H1 (cell line): ENCODE measurements around the gene NCAM1. TPM values are rescaled to one million over a fixed set of nuclear protein-coding genes. Genes with fewer than 3 reads are reported as not detected.

Experiments used
- CTCF ChIA-PET: fragments of 300-600 bp; sonication (Branson Sonifier 250); formaldehyde crosslinking; loops from one replicate; lab custom pipeline; 2021; ENCODE audit not compliant: partially characterized antibody; lab: Charles Lee
- POLR2A ChIA-PET: fragments of 300-600 bp; sonication (Branson Sonifier 250); formaldehyde crosslinking; loops from one replicate; lab custom pipeline; 2021; ENCODE audit warnings: inconsistent platforms; ENCODE audit not compliant: partially characterized antibody; lab: Charles Lee
- DNase-seq, 2 experiments: peaks; one replicate each; pipeline versions ENCODE4 v3.0.0 to v3.0.0-alpha.2; 2010 to 2022; ENCODE audit warnings: low spot score in 2 of 2, low read depth in 1 of 2, mixed read lengths in 1 of 2
- FAIRE-seq: peaks from 2 replicates; lab custom pipeline; 2011; peaks lifted over from hg19 to GRCh38; lab: Jason Lieb, UNC
- H2AFZ ChIP-seq: 2 replicates; pipeline ENCODE4 v1.8.1; 2012; ENCODE audit warnings: low read length, inconsistent platforms
- H2AK5ac ChIP-seq: 2 replicates; pipeline ENCODE4 v1.6.1; 2013; ENCODE audit warnings: low read depth, low read length
- H2BK120ac ChIP-seq: replicated peaks from 2 replicates; pipeline ENCODE3; 2013; ENCODE audit warnings: low read depth, low read length, inconsistent platforms
- H2BK12ac ChIP-seq: 2 replicates; pipeline ENCODE4 v1.6.1; 2013; ENCODE audit warnings: low read depth, low read length
- H2BK15ac ChIP-seq: 2 replicates; pipeline ENCODE4 v1.6.1; 2013; ENCODE audit warnings: low read length
- H2BK20ac ChIP-seq: 2 replicates; pipeline ENCODE4 v1.6.1; 2013; ENCODE audit warnings: low read length
- H2BK5ac ChIP-seq: 2 replicates; pipeline ENCODE4 v1.6.1; 2013; ENCODE audit warnings: low read depth, low read length
- H3K14ac ChIP-seq: 2 replicates; pipeline ENCODE4 v1.6.1; 2013; ENCODE audit warnings: inconsistent platforms; ENCODE audit not compliant: insufficient read length
- H3K18ac ChIP-seq: 2 replicates; pipeline ENCODE4 v1.6.1; 2013; ENCODE audit warnings: low read length; ENCODE audit errors: extremely low read depth
- H3K23ac ChIP-seq: 2 replicates; pipeline ENCODE4 v1.6.1; 2013; ENCODE audit warnings: inconsistent platforms; ENCODE audit not compliant: insufficient read length
- H3K23me2 ChIP-seq: 2 replicates; pipeline ENCODE4 v1.6.1; 2013; ENCODE audit warnings: low read depth, low read length
- H3K27ac ChIP-seq: 2 replicates; pipeline ENCODE4 v1.6.1; 2011; ENCODE audit warnings: low read depth, low read length, inconsistent platforms
- H3K27me3 ChIP-seq, 4 experiments: replicated peaks in 1 of 4; 1 replicate in 1 of 4; 2 replicates in 3 of 4; pipeline versions ENCODE4 v1.6.1 to v1.8.1; 2011 to 2013; ENCODE audit warnings: low read length in 3 of 4, mild to moderate bottlenecking in 3 of 4, inconsistent platforms in 2 of 4, mixed read lengths in 2 of 4, moderate library complexity in 1 of 4; ENCODE audit not compliant: control insufficient read depth in 3 of 4, insufficient read depth in 3 of 4; ENCODE audit errors: extremely low read depth in 1 of 4
- H3K36me3 ChIP-seq, 4 experiments: 2 replicates each; pipeline versions ENCODE4 v1.6.1 to v1.8.1; 2011 to 2013; ENCODE audit warnings: mild to moderate bottlenecking in 4 of 4, low read length in 3 of 4, moderate library complexity in 2 of 4, control low read depth in 1 of 4, inconsistent platforms in 1 of 4; ENCODE audit not compliant: insufficient read depth in 4 of 4, control insufficient read depth in 2 of 4
- H3K4ac ChIP-seq: replicated peaks from 2 replicates; pipeline ENCODE3; 2013; ENCODE audit warnings: low read length, low read depth, mixed read lengths, inconsistent platforms; ENCODE audit not compliant: insufficient read length
- H3K4me1 ChIP-seq, 4 experiments: replicated peaks in 1 of 4; 1 replicate in 1 of 4; 2 replicates in 3 of 4; pipeline versions ENCODE4 v1.6.1 to v1.8.1; 2011 to 2013; ENCODE audit warnings: low read length in 3 of 4, inconsistent platforms in 2 of 4, mixed read lengths in 1 of 4; ENCODE audit not compliant: insufficient read depth in 4 of 4, control insufficient read depth in 3 of 4
- H3K4me2 ChIP-seq, 2 experiments: 2 replicates each; pipeline versions ENCODE4 v1.6.1 to v1.8.1; 2011 to 2013; ENCODE audit warnings: low read depth in 2 of 2, low read length in 2 of 2, control low read depth in 1 of 2, inconsistent platforms in 1 of 2, mild to moderate bottlenecking in 1 of 2; ENCODE audit not compliant: insufficient read depth in 1 of 2
- H3K4me3 ChIP-seq, 4 experiments: fragments of 200-600, 300-600 bp in 1 of 4; sonication (generic), shearing (Covaris generic), sonication (Bioruptor Twin) in 1 of 4; 2 replicates each; pipeline versions ENCODE4 v1.5.1 to v1.8.1; 2011 to 2016; ENCODE audit warnings: low read length in 4 of 4, low read depth in 3 of 4, control low read depth in 2 of 4, inconsistent platforms in 2 of 4, mild to moderate bottlenecking in 2 of 4, mixed read lengths in 1 of 4, moderate library complexity in 1 of 4; ENCODE audit not compliant: insufficient read depth in 2 of 4; ENCODE audit errors: extremely low read depth in 1 of 4
- H3K56ac ChIP-seq: replicated peaks from 2 replicates; pipeline ENCODE3; 2013; ENCODE audit warnings: low read depth, mild to moderate bottlenecking, mixed read lengths, low read length, inconsistent platforms; ENCODE audit not compliant: insufficient read length
- H3K79me1 ChIP-seq: 2 replicates; pipeline ENCODE4 v1.6.1; 2013; ENCODE audit warnings: low read depth, low read length, control low read depth
- H3K79me2 ChIP-seq, 2 experiments: 2 replicates each; pipeline versions ENCODE4 v1.6.1 to v1.8.1; 2012 to 2013; ENCODE audit warnings: low read length in 2 of 2, mild to moderate bottlenecking in 2 of 2, inconsistent platforms in 1 of 2; ENCODE audit not compliant: insufficient read depth in 2 of 2, control insufficient read depth in 1 of 2
- H3K9ac ChIP-seq, 4 experiments: replicated peaks in 1 of 4; 1 replicate in 1 of 4; 2 replicates in 3 of 4; pipeline versions ENCODE4 v1.6.1 to v1.8.1; 2011 to 2013; ENCODE audit warnings: low read depth in 3 of 4, low read length in 3 of 4, control low read depth in 2 of 4, mild to moderate bottlenecking in 2 of 4, moderate library complexity in 2 of 4, inconsistent platforms in 1 of 4; ENCODE audit errors: extremely low read depth in 1 of 4
- H3K9me3 ChIP-seq, 2 experiments: 2 replicates each; pipeline versions ENCODE4 v1.6.1 to v1.8.1; 2012 to 2013; ENCODE audit warnings: mild to moderate bottlenecking in 2 of 2, moderate library complexity in 2 of 2, control low read depth in 1 of 2, inconsistent platforms in 1 of 2, low read depth in 1 of 2, low read length in 1 of 2, mixed read lengths in 1 of 2; ENCODE audit not compliant: insufficient read depth in 2 of 2
- H4K20me1 ChIP-seq, 2 experiments: replicated peaks in 1 of 2; 2 replicates each; pipeline versions ENCODE3 to v1.8.1; 2011 to 2013; ENCODE audit warnings: inconsistent platforms in 2 of 2, low read length in 2 of 2, mild to moderate bottlenecking in 1 of 2; ENCODE audit not compliant: insufficient read depth in 2 of 2, control insufficient read depth in 1 of 2
- H4K5ac ChIP-seq: 2 replicates; pipeline ENCODE4 v1.6.1; 2013; ENCODE audit warnings: low read length, low read depth, mixed read lengths, inconsistent platforms; ENCODE audit not compliant: insufficient read length
- H4K8ac ChIP-seq: 2 replicates; pipeline ENCODE4 v1.8.0; 2013; ENCODE audit warnings: mild to moderate bottlenecking, moderate library complexity, low read length, inconsistent platforms; ENCODE audit not compliant: insufficient read depth; ENCODE audit errors: extremely low read depth
- H4K91ac ChIP-seq: replicated peaks from 2 replicates; pipeline ENCODE3; 2013; ENCODE audit warnings: low read length, mixed read lengths, inconsistent platforms; ENCODE audit not compliant: insufficient read length
- JUN ChIP-seq: IDR thresholded peaks from 2 replicates; pipeline ENCODE4 v1.6.1; 2011; ENCODE audit warnings: low read depth, mild to moderate bottlenecking, improper control_type of control experiment, low read length
- KDM5A ChIP-seq: fragments of 200-600 bp; IDR thresholded peaks from 2 replicates; pipeline ENCODE4 v1.7.1; 2012; ENCODE audit warnings: mild to moderate bottlenecking, low read length, inconsistent platforms, mixed read lengths
- SIN3A ChIP-seq, 2 experiments: IDR thresholded peaks in 1 of 2; conservative IDR thresholded peaks in 1 of 2; 2 replicates each; pipeline ENCODE4 v1.6.1; 2011 to 2012; ENCODE audit warnings: low read length in 2 of 2, improper control_type of control experiment in 1 of 2, low read depth in 1 of 2, mild to moderate bottlenecking in 1 of 2
- SIX5 ChIP-seq: IDR thresholded peaks from 2 replicates; pipeline ENCODE4 v1.6.1; 2011; ENCODE audit warnings: mild to moderate bottlenecking, low read depth, low read length
- SP1 ChIP-seq: IDR thresholded peaks from 2 replicates; pipeline ENCODE4 v1.6.1; 2011; ENCODE audit warnings: low read depth, low read length
- ZNF274 ChIP-seq: IDR thresholded peaks from 2 replicates; pipeline ENCODE4 v1.7.0; 2012; ENCODE audit warnings: low read length, borderline replicate concordance; ENCODE audit errors: extremely low read depth
- WGBS, 2 experiments: shearing (Covaris generic) in 1 of 2; methylation state at CpG; one replicate each; pipeline versions ENCODE4 v1.1.6 to v1.1.7; 2013 to 2015; ENCODE audit warnings: low lambda C conversion rate in 2 of 2, mixed read lengths in 2 of 2, inconsistent platforms in 1 of 2, low coverage in 1 of 2, missing lambda C conversion rate in 1 of 2; ENCODE audit not compliant: insufficient replicate concordance in 2 of 2, insufficient coverage in 1 of 2, insufficient read length in 1 of 2; ENCODE audit errors: extremely low coverage in 1 of 2, missing lambda C conversion rate in 1 of 2; 5-methylcytosine and 5-hydroxymethylcytosine counted together
- polyA plus RNA-seq, 7 experiments: library from polyadenylated mRNA; depleted of rRNA in 3 of 7; stranded (reverse) in 5 of 7; unstranded in 2 of 7; fragments of >200 nt in 5 of 7; fragments of 200-250 nt in 2 of 7; gene quantifications; 1 replicate in 5 of 7; 2 replicates in 1 of 7; 4 replicates in 1 of 7; pipeline versions ENCODE4 v1.2.1 to v1.2.3, GENCODE V29; 2011 to 2013; ENCODE audit warnings: missing spikeins in 2 of 7, mixed read lengths in 2 of 7
- total RNA-seq: library from RNA; stranded (reverse); fragmentation: NEBNext Ultra II Directional; extraction: Animal tissue kit (Norgen Biotek cat#: 25700); gene quantifications from 2 replicates; pipeline ENCODE4 v1.2.1, GENCODE V29; 2021
- TF ChIP-seq, protein P1 (sequence below): IDR thresholded peaks from 2 replicates; pipeline ENCODE4 v1.6.1; 2012; ENCODE audit warnings: inconsistent platforms

The NCAM1 gene
- total and polyA plus RNA-seq, 2 of the 8 experiments (the other 6 are each of a cell fraction or from before 2014, with no cell fraction given) = 3.1 to 4.3 TPM

DNA sequence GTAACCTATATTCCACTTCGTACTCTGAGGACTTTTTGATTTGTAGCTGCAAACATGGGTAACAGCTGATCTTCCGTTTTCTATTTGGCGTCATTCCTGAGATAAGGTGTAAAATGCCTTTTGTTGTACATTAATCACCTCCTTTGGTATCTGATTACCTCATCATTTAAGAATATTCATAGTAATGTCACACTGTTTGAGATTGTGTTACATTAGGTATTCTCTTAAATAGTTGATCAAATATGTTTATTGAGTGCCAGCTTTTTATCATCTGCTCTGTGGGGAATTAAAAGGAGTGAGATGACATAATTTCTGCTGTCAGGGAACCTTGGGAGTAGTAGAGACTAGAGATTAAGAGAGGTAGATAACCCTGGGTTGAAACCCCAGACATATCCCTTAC, 5.9 kb downstream of the NCAM1 start:
- H3K79me2 ChIP-seq = no peaks in the 10 kb centered on the region

More for the DNA sequence above, 5.9 kb downstream of the NCAM1 start:
- Histone ChIP-seq H3K79me1 (no peaks in the 10 kb centered on the region), H4K8ac (no peak overlapping the region), H3K4me1 (peaks cover 0 to 6% (median 2%) of the 10 kb centered on the region in 4 experiments; a peak in 2 of 7 replicates), H4K5ac (no peak overlapping the region), H3K56ac (no peak overlapping the region), H2AFZ (no peak overlapping the region), H2BK12ac (no peak overlapping the region), H4K20me1 (peaks cover 0 to 5% of the 10 kb centered on the region in 2 experiments), H3K36me3 (no peaks in the 10 kb centered on the region), H2BK20ac (no peak overlapping the region), H3K14ac (no peak overlapping the region), H3K18ac (no peak overlapping the region), H3K4ac (no peak overlapping the region), H3K4me3 (no peak overlapping the region), H2BK120ac (no peak overlapping the region), H2AK5ac (no peak overlapping the region), H2BK15ac (no peak overlapping the region), H3K4me2 (no peak overlapping the region), H3K27me3 (peaks cover 5 to 17% (median 16%) of the 10 kb centered on the region in 4 experiments), H4K91ac (no peak overlapping the region), H3K9me3 (no peaks in the 10 kb centered on the region), H3K23me2 (peaks cover 12% of the 10 kb centered on the region; the same call in 1 of the 2 replicates), H3K23ac (no peak overlapping the region), H3K27ac (no peak overlapping the region), H2BK5ac (no peak overlapping the region), H3K9ac (no peak overlapping the region)
- no peak for TF ChIP-seq SIX5
- TF ChIP-seq ZNF274 = no peak
- no peak for TF ChIP-seq JUN
- TF ChIP-seq KDM5A = no peak
- no peak for TF ChIP-seq SP1
- TF ChIP-seq SIN3A (conservative IDR thresholded peaks at IDR 0.05 in 1 of 2, IDR thresholded peaks at IDR 0.05 in 1 of 2; ENCODE audit: low read depth in 1 of 2, low read length in 2 of 2) = no peak
- TF ChIP-seq, protein P1, sequence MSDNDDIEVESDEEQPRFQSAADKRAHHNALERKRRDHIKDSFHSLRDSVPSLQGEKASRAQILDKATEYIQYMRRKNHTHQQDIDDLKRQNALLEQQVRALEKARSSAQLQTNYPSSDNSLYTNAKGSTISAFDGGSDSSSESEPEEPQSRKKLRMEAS = no peak
- ChIA-PET CTCF (interaction anchor here (0.6 kb wide), 1 partner anchor 350 kb away, joined by 3 read pairs; no protein-coding TSS in a partner anchor), POLR2A (no interaction called here)
- 93% methylated on average over 3 of the region's 3 CpGs; no CpG with 5 or more reads in 1 of the 2 experiments for WGBS, 2 experiments
- FAIRE-seq = no peak
- no peak for DNase-seq
